GM21515 (cell line): ENCODE data around the gene CLRN2.

Experiments used
- ATAC-seq: cut with Tn5 transposase; IDR thresholded peaks from one replicate; pipeline ENCODE4 v1.9.1; 2021; ENCODE audit not compliant: unreplicated experiment

CLRN2 gene, protein sequence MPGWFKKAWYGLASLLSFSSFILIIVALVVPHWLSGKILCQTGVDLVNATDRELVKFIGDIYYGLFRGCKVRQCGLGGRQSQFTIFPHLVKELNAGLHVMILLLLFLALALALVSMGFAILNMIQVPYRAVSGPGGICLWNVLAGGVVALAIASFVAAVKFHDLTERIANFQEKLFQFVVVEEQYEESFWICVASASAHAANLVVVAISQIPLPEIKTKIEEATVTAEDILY

DNA sequence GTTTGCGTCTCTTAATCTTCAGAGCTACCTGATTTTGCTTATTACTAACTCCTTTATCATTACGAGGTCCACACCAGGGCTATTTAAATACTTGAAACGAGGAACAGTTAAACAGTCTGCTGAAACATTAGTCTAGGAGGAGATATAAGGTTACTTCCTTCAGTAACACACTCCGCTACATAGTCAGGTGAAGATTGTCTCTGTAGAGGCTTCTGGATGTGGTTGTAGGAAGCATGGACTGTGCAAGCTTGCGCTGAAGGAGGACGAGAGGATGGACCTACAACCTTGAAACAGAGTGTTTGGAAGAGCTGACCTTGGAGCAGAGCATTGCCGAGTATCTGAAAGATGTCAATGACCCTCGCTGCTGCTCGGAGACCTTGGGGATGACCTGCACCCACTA is at the start of gene CLRN2:
TSS of gene CLRN2 (plus strand) at position 301 of the 400 bp plus-strand sequence. CDS start 102 bp downstream, outside the sequence.
- ATAC-seq, result no peak

DNA sequence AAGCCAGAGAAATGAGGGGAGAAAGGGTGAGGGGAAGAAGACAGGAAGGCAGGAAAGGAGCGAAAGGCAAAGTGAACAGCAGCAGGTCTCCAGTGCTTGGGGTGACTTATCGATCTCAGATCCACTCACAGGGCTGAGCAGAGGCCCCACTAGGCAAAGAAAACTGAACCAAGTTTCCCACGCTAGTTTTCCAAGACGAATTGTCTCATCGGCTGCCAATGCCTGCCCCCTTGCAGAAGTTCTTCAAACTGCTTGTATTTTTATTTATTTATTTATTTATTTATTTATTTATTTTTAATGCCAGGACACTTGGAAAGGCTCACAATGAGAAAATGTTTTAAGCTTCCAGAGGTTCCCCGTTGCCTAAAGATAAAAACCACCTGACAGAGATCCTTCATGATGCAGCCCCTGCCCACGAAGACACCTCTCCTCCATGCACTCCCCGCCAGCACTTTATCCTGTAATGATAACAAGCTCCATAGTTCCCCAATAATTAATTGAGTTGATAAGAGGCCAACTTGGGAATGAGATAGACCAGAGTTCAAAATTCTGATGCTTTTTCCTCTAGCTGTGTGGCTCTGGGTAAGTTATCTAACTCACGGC is 46.2 kb upstream of the CLRN2 start:
- no peak for ATAC-seq

DNA sequence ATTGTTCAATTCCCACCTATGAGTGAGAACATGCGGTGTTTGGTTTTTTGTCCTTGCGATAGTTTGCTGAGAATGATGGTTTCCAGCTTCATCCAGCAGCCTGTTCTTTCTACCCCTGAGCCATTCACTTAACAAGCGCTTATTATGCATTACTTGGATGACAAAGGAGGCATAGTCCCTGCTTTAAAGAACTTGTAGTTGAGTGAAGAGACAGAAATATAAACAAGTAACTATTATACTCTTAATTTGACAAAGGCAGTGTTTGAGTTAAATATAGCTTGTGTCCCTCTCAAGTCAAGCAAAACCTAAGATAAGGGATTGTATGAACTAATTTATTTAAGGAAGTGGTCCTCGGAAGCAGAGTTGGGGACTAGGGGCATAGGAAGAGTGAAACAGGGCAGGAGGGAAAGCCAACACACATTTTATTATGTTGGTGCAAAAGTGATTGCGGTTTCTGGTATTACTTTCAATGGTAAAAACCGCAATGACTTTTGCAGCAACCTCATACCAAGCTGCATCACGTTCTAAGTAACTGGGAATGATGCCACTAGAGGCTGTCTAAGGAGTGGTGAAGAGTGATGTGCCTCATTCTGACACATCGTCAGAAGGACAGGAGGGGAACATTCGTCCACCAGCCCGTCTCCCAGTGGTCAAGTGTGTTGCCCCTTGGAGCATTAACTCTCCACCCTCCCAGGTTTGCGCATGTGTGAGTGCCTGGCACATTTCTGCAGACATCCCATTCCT is 44.9 kb upstream of the CLRN2 start:
- ATAC-seq, result no peak

DNA sequence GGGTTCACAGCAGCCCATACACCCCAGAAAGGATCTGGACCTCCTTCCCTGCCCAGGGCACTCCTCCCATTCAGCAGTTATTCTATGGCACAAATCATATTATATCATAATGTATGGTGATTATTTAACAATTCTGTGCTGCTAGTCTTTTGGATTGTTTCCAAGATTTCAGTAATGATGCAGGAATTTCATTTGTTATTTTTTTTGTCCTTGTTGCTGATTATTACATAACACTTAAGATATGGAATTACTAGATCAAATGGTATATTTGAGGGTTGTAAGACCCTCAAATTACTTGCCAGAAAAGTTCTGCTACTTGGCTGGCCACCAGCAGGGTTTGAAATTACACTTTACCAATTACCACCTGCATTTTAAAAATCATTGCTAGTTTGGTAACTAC is 39.5 kb upstream of the CLRN2 start:
- no peak for ATAC-seq

DNA sequence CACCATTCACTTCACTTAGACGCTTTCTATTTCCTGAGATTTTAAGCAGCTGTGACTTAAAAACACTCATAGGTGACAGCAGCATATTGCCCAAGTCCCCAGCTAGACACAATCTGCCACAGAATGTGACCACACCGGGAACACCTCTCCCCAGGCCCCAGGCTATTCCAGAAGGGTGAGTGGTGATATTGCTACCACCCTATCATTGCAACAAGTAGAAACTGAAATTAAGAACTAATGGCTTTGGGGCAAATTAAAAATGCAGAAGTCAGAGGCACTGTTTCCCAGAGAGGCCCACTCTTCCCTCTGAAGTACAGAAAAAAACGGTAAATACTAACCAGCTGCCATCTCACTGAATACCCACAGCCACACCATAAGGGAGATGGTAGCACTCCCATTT is 38.1 kb upstream of the CLRN2 start:
- no peak for ATAC-seq

DNA sequence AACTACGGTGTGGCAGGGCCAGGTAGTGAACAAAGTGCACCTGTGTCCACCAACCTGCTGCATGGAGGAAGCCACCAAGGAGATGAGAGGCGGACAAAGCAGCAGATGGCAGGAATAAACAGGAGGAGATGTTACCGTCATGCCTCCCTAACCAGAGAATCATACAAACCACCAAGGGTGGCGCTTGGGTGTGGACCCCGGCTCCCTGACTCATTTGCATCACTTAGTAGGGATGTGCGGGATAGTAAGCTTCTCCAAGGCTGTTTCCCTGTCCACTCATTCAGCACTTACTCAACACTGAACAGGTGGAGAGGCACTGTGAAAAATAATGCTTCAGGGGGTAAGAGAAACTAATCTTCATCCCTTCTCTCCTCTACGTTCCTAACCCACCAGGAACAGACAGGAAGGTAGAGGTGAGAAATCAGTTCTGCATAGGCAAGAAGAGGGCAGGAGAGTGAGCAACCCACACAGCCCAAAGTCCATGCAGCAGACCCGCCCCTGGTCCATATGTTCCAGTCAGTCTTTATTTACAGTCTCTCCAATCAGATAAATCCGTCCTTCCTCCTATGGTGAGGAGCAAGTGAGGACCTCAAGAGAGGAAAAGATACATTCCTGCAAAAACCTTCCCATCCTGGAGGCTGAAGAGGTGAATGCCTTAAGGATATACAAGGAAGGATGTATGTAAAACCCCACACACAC is 37.0 kb upstream of the CLRN2 start:
- no peak for ATAC-seq

DNA sequence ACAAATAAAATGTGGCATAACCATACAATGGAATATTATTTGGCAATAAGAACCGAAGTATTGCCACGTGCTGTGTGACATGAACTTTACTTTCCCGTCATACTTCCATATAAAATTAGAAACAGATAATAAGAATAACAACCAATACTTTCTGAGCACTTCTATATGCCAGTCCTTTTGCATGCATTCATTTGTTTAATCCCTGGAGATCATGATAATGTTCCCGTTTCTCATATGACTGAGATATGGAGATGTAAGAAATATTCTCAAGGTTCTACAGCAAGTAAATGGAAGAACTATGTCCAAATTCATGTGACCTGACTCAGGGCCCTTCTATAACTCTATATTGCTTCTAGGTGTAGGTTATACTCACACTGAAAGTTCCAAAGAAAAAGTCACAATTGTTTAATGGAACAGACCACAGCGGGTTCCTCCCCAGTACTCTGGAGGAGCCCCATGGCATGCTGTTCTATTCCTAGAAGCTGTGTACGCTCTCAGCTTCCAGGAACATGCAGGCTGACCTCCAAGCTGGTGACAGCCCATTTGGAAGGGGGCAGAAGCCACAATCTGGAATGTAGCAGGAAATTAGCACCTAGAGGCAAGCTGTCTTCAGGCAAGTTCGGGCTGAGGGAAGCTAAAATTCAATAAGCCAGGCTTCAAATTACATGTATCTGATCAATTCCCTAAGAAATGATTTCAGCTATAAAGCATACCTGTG is 34.6 kb upstream of the CLRN2 start:
- no peak for ATAC-seq

DNA sequence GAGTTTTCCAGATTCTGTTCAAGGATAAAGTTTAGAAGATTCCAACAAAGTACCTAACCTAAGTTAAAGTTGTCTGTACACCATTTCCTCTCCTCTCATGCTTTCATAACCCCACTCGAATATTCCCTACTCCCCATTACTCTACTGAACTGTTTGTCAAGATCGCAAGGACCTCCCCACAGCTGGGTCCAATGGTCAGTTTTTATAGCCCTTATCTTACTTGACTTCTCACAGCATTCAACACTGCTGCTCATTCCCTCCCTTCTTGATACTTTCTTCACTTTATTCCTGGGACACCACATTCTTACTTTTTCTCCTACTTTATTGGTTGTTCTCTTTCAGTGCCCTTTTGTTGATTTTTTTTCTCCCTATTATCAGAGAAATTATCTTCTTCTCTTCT is 34.0 kb upstream of the CLRN2 start:
- no peak for ATAC-seq

DNA sequence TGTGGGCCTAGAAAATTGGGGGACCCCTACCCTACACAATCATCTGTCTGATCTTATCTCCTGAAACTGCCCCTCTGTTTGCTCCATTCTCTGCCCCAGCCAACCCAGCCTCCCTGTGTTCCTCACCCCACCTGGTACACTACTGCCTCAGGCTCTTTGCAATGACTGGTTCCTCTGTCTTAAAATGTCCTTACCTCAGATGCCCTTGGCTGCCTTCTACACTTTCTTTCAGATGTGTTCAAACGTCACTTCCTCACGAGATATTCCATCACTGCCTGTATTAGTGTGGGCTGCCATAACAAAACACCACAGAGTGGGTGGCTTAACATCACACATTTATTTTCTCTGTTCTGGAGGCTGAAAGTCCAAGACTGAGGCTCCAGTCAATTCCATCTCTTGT is 32.2 kb upstream of the CLRN2 start:
- ATAC-seq, result no peak

DNA sequence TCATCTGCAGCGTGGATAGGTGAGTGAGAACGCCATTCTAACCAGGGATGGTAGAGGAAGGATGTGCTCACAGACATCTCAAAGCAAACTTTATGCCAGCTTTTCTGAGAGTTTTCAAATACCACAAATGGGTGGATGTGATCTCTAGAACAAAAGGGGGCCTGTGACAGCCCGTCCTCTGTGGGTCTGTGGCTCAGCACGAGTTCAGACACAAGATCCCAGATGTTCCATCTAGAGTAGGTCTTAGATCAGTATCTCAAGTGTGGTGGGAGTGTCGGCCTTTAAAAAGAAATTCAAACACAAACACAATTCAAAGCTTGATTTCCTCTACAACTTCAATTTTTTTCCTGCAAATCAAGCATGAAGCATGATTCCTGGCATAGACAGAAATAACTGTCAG is 25.8 kb upstream of the CLRN2 start:
- ATAC-seq, result no peak

DNA sequence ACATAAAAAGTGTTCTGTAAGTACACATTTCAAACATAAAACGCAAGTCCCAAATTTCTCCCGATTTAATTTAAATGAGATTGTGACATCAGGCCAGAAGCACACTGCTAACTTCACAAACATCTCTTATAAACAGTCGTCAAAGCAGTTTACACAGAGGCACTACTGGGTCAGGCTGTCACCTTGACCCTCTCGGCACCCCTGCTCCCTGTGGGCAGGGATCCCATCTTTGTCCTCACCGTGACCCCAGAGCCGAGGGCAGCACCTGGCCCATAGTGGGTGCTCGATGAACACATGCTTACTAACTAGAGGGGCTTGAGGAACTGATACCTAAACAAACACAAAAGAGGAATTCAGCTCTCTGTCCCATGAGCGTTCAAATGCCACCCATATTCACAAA is 25.2 kb upstream of the CLRN2 start:
- ATAC-seq, result no peak

DNA sequence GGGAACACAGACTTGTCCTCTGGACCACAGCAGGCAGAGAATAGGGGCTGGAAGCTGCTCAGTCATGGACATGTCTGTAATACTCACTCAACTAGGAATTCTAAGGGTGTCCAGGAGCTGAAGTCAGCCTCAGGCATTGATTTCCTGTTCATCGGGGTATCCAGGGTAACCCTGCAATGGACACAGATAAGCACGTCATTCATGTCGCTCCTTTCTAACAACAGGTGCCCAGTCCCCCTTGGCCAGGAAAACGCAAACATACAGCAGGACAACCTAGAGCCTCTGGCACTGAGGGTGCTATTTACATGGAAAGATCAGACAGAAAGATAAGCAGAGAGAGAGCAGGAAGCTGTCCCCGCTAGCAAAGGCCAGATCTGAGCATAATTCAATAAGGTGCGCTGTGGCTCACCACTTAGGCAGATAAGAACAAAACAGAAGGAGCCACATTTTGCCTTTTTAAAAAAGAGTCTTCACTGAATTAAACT is 24.3 kb upstream of the CLRN2 start:
- no peak for ATAC-seq

DNA sequence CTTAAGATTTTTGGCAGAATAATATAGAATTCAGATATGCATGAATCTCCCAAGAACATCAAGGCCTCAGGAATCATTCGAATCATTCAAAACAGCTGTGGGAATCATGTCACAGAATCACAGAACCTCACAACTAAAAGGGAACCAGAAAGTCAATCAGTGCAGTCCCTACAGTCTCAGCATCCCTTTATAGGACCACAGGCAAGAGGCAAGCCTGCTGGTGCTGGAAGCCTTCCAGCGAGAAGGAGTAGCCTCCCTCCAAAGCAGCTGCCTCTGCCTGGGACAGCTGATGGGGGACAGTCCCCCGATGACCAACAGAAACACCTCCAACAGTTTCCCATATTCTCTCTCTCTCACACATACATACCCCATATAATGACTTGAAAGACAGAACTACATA is 23.8 kb upstream of the CLRN2 start:
- no peak for ATAC-seq

DNA sequence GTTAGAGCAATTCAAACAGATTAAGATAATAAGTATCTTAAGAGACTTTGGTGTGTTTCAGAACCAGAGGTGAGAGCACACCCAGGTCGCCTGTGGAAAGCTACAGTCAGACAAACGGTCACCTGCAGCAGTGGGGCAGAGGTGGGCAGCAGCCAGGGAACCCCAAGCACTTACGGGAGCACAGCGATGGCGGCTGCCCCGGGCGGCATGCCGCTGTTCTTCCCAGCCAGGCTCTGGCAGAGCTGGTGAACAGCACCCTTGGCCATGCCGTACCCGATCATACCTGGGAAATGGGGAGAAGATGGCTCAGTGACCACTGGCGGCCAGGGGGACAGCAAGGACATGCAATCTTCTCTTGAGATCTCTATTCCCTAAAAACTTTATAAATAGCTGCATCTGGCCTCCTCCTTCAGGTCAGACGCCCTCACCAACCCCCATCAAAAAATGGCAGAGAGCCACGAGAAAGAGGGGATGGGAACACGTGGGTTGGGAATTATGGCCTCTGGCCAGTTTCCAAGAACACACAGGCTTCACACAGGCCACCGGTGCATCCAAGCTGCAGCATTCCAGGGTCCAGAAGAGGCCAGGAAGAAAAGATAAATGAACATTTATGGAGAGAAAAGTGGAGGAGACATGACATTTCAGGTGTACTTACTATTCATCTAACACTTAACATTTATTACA is 22.8 kb upstream of the CLRN2 start:
- ATAC-seq, result no peak

DNA sequence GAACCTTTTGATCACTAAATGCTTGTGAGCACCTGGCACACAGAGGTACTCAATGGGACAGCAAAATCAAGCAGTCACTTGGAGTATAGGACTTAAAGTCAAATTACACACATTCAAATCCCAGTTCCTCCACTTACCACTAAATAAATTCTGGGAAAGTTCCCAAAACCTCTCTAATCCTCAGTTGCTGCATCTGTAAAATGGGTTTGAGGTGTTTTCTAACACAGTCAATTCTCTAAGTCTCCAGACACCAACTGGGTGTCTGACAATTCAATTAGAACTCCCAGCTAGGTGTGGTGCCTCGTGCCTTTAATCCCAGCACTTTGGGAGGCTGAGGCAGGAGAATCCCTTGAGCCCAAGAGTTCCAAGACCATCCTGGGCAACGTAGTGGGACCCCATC is 22.1 kb upstream of the CLRN2 start:
- ATAC-seq, result no peak

DNA sequence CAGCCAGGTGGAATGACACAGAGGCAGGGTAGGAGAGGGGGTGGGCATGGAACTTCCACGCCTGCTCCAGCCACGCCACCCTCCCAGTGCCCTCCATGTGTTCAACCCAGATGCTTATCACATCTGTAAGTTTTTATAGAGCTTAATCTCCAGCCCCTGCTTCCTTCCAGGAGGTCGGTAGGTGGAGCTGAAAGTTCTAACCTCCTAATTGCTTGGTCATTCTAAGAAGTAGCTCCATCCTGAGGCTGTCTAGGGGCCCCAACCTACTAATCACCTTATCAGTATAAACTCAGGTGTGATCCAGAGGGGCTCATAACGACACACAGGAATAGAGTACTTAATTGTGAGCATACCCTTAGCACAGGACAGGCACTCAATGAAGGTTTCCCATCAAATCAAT is 21.3 kb upstream of the CLRN2 start:
- no peak for ATAC-seq

DNA sequence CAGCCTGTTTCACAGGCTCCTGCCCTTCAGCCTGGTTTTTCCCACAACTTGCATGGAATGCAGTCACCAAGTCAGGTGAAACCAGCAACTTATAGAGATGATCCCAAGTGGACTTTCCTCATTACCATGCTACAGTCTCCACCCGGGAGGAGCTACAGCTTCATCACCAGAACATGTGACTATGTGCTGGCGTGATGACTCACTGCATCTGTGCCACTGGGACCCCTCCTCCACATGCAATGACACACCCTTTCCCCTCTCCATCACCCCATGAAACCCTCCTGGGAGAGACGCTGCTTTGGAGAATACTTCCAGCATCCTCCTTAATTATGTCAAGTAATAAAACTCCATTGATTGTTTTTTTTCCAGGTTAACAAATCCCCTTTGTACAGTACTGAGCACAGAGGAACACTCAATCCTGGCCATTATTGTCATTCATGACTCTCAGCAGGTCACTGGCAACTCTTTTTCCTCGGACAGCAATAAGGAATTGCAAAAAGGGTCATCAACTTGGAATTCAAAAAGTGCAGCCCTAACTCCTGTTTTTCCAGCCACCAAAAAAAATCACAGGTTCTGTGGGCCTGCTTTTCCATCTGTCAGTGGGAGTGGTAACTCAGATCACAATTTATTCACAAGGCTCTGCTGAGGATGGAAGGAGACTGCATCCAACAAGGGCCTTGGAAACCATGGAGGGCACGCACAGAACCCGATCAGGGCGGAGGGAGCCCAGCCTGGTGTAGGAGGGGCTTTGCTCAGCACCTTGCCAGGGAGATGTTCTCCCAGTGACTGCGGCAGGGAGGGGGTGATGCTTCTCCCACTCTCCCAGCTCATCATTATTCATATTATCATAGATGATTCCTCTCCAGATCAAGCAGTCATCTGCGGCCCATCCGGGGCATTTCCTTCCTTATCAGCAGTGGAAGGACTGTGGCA is 20.4 kb upstream of the CLRN2 start:
- ATAC-seq, result no peak

DNA sequence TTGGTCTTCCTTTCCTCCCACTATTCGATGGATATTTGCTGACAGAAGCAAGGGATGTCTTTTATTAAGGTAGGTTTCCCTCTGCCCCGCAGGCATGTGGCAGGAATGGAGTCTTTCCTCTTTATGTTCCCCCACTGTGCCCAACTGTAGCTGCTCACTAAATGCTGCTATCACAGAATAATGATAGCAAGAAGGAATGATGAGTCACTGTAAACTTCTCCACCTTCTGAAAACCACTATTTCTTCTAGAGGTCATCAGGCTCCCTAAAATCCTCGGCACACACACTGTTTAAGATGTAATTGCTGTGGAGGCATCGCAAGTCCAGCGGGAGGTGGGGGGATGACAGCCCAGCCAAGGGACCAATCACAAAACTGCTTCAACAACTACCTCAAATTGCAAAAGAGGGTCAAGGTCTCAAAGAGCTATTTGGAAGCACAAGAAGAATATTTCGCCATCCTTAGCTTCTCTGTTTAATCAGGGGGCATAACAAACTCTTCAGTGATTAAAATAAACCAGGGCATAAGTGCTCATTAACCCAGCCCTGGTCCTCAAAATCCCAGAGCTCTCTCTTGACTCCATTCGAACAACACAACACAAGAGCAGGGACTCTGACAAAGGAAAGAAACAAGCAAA is 17.0 kb upstream of the CLRN2 start:
- no peak for ATAC-seq

DNA sequence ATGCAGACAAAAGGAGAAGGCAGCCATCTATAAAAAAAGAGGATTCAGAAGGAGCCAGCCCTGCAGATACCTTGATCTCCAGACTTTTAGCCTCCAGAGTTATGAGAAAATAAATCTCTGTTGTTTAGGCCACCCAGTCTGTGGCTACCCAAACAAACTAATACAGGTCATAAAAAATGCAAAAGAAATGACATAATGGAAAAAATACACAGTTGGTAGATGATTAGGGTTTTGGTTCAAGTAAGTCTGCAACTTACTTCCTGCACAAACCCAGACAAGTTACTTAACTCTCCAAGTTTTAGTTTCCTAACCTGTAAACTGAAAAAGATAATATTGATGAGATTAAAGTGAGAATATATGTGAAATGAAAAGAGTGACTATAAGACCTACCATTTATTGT is 14.4 kb upstream of the CLRN2 start:
- no peak for ATAC-seq
